IPS-18c (cell line): ENCODE data around the gene PLEKHM1.
"Not testable (repeated sequence)": the region's sequence is repeated elsewhere in the genome, so short reads cannot be mapped to it uniquely, and the experiment has no call there.

Experiments
- H3K4me3 ChIP-seq: 2 replicates; pipeline ENCODE4 v1.7.0; 2013; ENCODE audit warnings: low read depth, mild to moderate bottlenecking, low read length, moderate library complexity; ENCODE audit not compliant: insufficient read depth
- H3K9me3 ChIP-seq: one replicate; pipeline ENCODE4 v1.6.1; 2013; ENCODE audit warnings: mild to moderate bottlenecking, low read length, moderate library complexity; ENCODE audit not compliant: control insufficient read depth, insufficient read depth

PLEKHM1 gene

DNA sequence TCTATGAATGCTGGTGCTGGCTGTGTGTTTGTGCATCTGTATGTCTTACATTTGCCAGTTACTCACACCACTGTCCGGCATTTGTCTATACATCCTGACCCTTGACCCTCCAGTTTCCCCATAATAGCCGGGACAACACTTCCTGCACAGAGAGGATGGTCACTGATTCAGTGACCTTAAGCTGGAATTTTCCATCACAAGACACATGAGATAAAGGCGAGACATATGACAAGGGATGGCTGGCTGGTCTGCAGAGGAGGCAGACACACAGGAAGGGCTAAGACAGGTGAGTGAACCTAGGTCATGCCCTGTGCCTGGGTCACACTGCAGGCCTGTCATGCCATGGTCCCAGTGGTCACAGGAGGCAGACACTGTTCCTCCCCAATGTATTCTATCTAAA, 18.3 kb downstream of the PLEKHM1 start:
- H3K4me3 ChIP-seq, H3K9me3 ChIP-seq: not testable (repeated sequence)

DNA sequence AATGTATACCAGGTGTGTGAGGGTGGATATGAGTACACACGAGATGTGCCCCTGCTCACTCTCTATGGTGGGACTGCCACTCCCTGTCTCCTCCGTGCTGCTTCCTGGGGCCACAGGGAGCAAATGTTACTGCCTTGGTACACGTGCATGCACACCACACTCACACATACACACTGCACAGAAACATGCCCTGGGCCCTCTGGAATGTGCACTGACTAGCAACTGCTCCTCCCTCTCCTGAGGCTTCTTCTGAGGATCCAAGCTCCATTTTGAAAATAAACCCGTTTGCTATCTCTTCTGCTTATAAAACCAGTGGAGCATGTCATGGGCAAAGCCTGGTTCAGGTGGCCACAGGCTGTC, 21.3 kb downstream of the PLEKHM1 start:
- H3K4me3 ChIP-seq, H3K9me3 ChIP-seq: not testable (repeated sequence)

DNA sequence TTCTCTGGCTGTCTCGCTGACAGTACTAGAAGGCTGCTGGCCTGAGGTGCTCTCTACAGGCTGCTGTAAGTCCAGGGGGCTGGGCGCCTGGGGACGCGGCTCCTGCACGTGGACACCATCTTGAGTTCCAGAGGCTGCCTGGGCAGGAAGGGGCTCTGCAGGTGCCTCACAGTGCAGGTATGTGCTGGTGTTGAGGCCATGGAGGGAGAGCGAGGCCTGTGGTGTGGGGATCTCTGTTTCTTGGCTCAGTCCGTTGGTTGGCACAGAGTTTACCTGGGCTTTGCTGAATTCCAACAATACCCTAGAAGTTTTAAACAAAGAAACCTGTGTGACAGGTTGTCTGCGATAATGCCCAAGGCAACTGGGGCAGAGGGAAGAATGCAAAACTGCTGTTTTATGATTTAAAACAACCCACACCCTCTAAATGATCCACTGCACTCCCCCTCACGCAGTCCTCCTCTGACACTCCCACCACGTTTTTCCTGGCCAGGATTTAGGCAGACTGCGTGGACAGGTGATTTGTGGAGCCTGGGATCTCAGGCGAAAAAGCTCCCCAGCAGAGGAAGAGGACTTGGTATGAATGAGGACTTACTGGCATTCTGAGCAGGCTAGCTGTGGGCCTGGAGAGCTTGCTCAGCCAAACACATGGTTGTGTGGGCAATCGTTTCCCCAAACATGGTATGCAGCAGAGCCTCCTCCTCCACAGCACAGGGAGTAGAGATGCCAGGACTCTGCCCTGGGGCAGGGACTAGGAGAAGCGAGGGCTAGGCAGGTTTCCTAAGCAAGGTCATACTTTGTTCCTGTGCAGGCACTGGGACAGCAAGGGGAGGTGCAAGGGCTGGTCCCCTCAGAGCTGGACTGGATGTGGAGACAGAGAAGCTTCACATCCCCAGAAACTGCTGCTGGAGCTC, 22.0 kb downstream of the PLEKHM1 start:
- not testable (repeated sequence) for H3K4me3 ChIP-seq, H3K9me3 ChIP-seq

DNA sequence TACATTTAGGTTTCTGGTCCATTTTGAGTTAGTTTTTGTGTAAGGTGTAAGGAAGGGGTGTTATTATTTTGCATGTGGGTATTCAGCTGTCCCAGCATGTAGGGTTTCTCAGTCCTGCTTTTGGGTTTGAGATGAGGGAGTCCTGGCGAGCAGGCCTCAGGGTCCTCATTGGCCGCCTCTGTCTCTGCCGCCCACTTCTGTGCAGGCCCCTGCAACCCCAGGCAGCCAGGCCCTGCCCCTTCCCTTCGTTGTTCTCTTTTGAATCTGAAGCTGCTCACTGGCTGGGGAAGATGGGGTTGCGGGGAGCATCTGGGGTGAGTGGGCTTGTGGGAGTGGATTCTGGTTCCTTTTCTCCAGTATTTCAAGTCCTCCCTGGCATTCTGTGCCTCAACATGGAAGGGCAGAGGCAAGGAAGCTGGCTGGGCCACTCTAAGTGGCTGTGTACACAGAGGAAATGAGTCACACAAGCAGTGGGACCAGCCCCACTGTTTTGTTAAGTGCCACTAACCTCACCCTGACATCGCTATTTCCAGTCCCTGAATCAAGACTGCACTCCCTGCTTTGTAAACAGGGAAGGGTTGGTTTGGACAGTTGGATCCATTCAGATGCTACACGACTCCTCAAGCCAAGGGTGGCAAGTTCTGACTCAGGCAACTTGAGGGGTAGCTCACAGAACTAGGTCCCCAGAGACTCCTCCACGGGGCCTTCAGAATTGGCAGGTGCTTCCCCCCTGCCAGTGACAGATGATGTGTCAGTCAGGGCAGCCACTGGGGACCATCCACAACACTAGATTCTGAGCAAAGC, 28.8 kb downstream of the PLEKHM1 start:
- H3K9me3 ChIP-seq, H3K4me3 ChIP-seq: not testable (repeated sequence)

DNA sequence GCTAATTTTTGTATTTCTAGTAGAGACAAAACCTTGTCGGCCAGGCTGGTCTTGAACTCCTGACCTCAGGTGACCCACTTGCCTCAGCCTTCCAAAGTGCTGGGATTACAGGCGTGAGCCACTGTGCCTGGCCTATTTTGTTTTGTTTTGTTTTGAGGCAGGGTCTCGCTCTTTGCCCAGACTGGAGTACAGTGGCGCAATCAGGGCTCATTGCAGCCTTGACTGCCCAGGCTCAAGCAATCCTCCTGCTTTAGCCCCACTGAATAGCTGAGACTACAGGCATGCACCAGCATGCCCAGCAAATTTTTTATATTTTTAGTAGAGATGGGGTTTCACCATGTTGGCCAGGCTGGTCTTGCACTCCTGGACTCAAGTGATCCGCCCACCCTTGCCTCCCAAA, 30.1 kb downstream of the PLEKHM1 start:
- not testable (repeated sequence) for H3K4me3 ChIP-seq, H3K9me3 ChIP-seq

DNA sequence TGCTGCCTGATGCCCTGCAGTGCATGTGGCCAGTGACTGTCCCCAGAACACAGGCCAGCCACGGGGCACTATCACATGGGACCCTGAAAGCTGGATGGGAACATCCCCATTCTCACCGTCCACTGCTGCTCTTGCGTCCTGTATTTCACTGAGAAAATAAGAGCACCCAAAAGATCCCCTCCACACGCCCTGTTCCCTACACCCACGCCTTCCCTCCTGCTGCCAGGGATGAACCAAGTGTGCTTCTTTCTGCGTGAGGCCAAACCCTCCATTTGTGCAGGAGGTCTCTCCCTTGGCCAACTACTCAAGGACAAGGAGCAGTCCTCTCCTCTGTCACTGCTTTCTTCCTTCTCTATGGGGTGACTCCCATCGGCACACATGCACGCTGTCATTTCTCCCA, 36.2 kb downstream of the PLEKHM1 start:
- H3K4me3 ChIP-seq, H3K9me3 ChIP-seq: not testable (repeated sequence)

DNA sequence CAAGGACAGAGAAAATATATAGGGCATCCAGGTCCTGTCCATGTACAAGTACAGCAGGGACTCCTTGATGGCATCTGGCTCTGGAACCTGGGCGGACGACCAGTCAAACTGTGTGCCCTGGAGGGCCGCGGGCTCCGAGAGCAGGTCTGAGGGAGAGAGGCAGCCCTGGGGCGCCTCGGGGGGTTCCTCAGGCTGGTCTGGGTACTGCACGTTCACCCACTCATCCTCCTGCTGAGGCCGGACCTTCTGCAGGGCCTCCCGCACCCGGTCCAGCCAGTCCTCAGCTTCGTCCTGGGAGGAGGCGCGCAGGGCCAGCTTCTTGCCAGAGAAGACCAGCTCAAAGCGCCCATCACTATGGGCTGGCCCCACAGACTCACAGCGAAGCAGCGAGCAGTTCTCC, 36.8 kb downstream of the PLEKHM1 start:
- H3K9me3 ChIP-seq, H3K4me3 ChIP-seq: not testable (repeated sequence)

DNA sequence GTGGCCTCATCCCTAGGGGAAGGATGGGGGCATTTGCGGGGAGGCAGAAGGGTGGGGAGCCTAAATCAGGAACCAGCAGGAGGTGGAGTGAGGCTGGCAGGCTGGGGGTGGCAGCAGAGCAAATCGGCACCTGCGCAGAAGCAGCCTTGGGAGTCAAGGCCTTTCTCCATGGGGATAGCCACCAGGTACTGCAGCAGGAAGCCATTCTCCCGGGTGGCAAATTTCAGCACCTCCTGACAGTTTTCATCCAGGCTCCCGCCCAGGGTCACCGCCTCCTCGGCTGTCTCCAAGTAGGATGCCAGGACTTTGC, 37.3 kb downstream of the PLEKHM1 start:
- H3K4me3 ChIP-seq, H3K9me3 ChIP-seq: not testable (repeated sequence)

DNA sequence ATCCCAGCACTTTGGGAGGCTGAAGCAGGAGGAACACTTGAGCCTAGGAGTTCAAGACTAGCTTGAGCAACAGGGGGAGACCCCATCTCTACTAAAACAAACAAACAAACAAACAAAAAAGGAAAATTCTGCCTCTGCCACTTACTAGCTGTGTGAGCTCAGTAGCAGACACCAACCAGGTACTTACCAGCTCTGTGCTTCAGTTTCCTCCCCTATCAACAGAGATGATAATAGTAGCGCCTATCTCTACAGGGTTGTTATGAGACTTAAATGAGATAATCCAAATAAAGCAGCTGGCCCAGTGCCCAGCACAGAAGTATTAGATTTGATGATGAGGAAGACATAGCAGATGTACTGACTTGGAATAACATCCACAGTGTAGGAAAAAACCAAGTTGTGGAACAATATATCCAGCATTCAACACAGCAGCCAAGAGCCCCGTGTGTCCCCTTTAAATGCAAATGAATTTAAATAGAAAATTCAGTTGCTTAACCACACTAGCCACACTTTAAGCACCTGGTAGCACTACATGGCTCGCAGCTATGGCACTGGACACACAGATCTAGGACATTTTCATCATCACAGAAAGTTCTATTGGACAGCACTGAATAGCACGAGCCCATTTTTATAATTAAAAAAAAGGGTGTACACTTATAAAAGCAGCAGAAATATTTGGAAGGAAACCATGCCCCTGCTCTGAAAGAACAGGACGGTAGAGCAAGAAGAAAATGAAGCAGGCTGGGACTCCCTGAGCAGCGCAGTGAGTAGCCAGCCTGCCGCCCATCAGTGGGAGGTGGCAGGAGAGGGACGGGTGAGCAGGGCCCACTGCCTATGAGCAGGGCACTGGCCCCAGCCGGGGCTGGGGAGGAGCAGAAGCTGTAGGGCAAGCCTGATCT, 37.9 kb downstream of the PLEKHM1 start:
- not testable (repeated sequence) for H3K9me3 ChIP-seq, H3K4me3 ChIP-seq

DNA sequence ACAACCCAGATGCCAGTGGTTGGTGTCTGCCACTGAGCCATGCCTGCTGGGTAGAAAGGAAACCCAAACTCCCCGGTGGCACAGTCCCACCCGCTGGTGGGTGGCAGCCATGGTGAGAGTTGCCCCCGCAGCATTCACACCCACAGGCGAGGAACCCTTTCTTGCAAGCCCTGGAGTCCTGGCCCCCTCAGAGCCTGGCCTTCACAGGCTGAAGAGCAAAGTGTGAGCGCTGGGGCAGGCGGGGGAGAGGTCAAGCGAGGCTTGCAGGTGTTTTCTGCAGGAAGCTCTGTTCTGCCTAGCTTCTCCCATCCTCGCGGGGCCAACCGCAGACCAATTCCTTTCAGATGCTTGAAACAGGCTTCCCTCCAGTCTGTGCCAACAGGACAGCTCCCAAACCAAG, 38.9 kb downstream of the PLEKHM1 start:
- H3K9me3 ChIP-seq, H3K4me3 ChIP-seq: not testable (repeated sequence)

DNA sequence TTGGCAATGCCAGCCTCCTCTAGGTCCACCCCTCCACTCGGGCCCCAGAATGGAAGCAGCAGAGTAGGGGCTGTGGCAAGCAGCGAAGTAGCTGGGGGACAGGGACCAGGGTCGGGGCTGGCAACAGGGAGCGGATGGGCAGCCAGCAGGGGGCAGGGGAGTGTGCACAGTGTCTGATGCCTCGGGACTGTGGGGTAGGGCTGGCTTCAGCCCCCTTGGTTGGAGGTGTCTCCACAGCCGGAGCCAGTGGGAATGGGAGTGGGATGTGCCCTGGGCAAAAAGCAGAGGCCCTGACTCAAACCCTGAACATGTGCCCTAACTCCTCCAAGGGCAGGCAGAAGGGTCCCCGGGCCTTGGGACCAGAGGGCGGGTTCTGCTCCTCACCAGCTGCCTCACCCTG, 39.4 kb downstream of the PLEKHM1 start:
- H3K9me3 ChIP-seq = no peaks in the 10 kb centered on the region
- no peak overlapping the region for H3K4me3 ChIP-seq

DNA sequence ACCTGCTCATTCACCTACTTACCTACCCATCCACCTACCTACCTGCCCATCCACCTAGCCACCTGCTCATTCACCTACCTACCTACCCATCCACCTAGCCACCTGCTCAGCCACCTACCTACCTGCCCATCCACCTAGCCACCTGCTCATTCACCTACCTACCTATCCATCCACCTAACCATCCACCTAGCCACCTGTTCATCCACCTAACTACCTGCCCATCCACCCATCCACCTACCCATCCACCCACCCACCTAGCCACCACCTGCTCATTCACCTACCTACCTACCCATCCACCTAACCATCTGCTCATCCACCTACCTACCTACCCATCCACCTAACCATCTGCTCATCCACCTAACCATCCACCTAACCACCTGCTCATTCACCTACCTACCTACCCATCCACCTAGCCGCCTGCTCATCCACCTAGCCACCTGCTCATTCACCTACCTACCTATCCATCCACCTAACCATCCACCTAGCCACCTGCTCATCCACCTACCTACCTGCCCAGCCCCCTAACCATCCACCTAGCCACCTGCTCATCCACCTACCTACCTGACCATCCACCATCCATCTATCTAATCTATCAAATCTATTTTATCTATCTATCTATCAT, 40.7 kb downstream of the PLEKHM1 start:
- H3K9me3 ChIP-seq, H3K4me3 ChIP-seq: not testable (repeated sequence)

DNA sequence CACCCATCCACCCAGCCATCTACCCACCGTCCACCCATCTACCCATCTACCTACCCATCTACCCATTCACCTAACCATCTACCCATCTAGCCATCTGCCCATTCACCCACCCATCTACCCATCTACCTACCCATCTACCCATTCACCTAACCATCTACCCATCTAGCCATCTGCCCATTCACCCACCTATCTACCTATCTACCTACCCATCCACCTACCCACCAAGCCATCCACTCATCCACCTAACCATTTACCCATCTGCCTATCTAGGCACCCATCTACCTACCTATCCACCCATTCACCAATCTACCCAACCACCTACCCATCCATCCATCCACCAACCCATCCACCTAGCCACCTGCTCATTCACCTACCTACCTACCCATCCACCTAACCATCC, 41.3 kb downstream of the PLEKHM1 start:
- H3K4me3 ChIP-seq, H3K9me3 ChIP-seq: not testable (repeated sequence)

DNA sequence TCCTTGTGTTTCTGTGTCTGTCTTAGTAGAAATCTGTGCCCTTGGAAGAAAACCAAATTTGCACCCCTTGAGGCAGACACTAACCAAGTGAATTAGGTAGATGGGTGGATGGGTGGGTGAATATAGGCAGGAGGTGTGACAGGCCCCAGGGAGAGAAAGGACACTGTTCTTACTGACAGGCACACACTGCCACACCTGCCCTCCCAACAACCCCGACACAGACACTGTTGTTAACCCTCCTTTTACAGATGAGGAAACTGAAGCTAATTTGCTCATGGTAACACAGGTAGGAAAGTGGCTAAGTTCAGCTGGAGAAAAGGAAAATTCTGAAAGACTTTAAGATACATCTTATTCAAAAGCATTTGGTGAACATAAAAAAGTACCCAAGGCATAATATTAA, 42.0 kb downstream of the PLEKHM1 start:
- not testable (repeated sequence) for H3K9me3 ChIP-seq, H3K4me3 ChIP-seq

DNA sequence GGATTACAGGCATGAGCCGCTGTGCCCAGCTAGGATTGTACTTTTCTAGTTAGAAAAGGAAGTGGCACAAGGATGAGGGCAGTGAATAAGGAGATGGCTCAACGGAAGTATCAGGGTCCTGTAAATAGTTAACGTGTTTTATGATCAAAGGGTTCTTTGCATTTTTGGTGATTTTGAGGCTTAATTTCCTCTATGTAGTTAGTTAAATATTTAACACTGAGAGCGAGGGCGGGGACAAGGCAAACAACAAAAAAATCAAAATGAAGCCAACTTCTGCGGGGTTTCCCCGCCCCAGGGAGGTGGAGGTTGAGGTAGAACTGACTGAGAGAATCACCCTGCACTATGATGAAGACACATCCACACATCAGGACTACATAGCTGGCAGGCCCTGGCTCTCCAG, 42.5 kb downstream of the PLEKHM1 start:
- H3K4me3 ChIP-seq, H3K9me3 ChIP-seq: not testable (repeated sequence)

DNA sequence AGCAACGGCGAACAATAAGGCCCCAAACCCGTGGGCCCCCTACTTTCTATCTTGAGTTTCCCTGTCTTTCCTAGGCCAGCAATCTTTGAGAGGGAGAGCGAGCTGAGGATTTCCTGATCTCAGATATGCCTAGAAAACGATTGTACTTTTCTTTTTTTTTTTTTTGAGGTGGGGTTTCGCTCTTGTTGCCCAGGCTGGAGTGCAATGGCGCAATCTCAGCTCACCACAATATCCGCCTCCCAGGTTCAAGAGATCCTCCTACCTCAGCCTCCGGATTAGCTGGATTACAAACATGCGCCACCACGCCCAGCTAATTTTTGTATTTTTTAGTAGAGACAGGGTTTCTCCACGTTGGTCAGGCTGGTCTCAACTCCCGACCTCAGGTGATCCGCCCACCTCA, 42.9 kb downstream of the PLEKHM1 start:
- not testable (repeated sequence) for H3K4me3 ChIP-seq, H3K9me3 ChIP-seq

DNA sequence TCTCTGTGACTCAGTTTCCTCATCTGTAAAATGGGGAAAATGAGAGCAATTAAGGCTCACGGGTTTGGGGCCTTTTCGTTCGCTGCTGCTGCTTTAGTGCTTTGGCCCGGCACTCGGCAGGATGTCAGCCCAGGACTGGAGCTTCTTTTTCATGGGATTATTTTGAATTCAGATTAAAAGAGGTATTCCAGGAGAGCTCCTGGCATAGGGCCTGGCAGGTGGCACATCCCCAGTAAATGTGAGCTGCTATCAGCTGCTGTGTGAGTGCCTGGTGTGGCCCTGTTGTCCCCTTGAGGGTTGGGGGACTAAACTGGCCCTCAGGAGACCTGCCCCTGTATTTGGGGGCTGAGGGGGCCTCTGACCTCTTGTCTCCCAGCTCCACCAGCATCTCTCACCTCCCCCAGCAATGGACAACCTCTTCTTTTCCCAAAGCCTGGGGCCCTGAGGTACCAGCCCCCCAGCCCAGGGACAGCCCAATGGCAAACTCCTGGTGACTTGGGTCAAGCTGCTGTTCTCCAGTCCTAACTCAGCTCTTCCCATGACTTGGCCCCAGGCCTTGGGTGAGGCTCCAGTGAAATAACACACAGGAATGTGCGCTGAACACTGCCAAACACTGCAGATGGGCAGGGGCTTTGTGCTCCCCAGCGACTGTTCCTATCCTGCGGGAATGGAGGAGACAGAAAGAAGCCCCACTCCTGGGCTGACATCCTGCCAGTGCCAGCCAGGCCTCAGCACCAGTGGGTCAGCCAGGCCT, 43.5 kb downstream of the PLEKHM1 start:
- H3K9me3 ChIP-seq, H3K4me3 ChIP-seq: not testable (repeated sequence)
